MM.1S (cell line): Measurements from ENCODE around the gene HIKESHI.

ENCODE experiments used
- DNase-seq: peaks from one replicate; pipeline ENCODE4 v3.0.0-alpha.2; 2015
- H2AFZ ChIP-seq: fragments of 300-600 bp; sonication (generic); 2 replicates; pipeline ENCODE4 v1.6.0; 2016; ENCODE audit warnings: antibody characterized with exemption, low read length
- H3F3A ChIP-seq: fragments of 300-600 bp; sonication (generic); 2 replicates; pipeline ENCODE4 v1.6.1; 2016; ENCODE audit warnings: mild to moderate bottlenecking, antibody characterized with exemption, low read length, moderate library complexity, mixed read lengths; ENCODE audit not compliant: insufficient read depth
- H3K27ac ChIP-seq: fragments of 300-600 bp; sonication (generic); 2 replicates; pipeline ENCODE4 v1.5.1; 2016; ENCODE audit warnings: mild to moderate bottlenecking, low read length
- H3K27me3 ChIP-seq: fragments of 300-600 bp; sonication (generic); replicated peaks from 2 replicates; pipeline ENCODE4 v1.6.0; 2016; ENCODE audit warnings: low read length; ENCODE audit not compliant: insufficient read depth
- H3K36me3 ChIP-seq: fragments of 300-600 bp; sonication (generic); replicated peaks from 2 replicates; pipeline ENCODE4 v1.6.1; 2016; ENCODE audit warnings: mild to moderate bottlenecking, low read length, mixed read lengths; ENCODE audit not compliant: insufficient read depth
- H3K4me1 ChIP-seq: fragments of 300-600 bp; sonication (generic); 2 replicates; pipeline ENCODE4 v1.6.1; 2016; ENCODE audit warnings: low read length, mixed read lengths
- H3K4me2 ChIP-seq: fragments of 300-600 bp; sonication (generic); 2 replicates; pipeline ENCODE4 v1.6.0; 2016; ENCODE audit warnings: low read depth, low read length
- H3K4me3 ChIP-seq: fragments of 300-600 bp; sonication (generic); 2 replicates; pipeline ENCODE4 v1.5.1; 2016; ENCODE audit warnings: low read length, mixed read lengths
- H3K79me2 ChIP-seq: fragments of 300-600 bp; sonication (generic); 2 replicates; pipeline ENCODE4 v1.6.1; 2016; ENCODE audit warnings: mixed run types, low read length, mixed read lengths
- H3K9ac ChIP-seq: fragments of 300-600 bp; sonication (generic); 2 replicates; pipeline ENCODE4 v1.6.1; 2016; ENCODE audit warnings: low read length, mixed read lengths
- H3K9me2 ChIP-seq: fragments of 300-600 bp; sonication (generic); replicated peaks from 2 replicates; pipeline ENCODE4 v1.6.1; 2016; ENCODE audit warnings: mild to moderate bottlenecking, low read length, mixed read lengths; ENCODE audit not compliant: insufficient read depth
- H3K9me3 ChIP-seq: fragments of 300-600 bp; sonication (generic); replicated peaks from 2 replicates; pipeline ENCODE4 v1.6.1; 2016; ENCODE audit warnings: mild to moderate bottlenecking, low read length, mixed read lengths; ENCODE audit not compliant: insufficient read depth
- H4K20me1 ChIP-seq: fragments of 300-600 bp; sonication (generic); 2 replicates; pipeline ENCODE4 v1.6.1; 2016; ENCODE audit warnings: mild to moderate bottlenecking, low read length, moderate library complexity, mixed read lengths; ENCODE audit not compliant: insufficient read depth
- EZH2 ChIP-seq: fragments of 300-600 bp; sonication (generic); optimal IDR thresholded peaks from 2 replicates; pipeline ENCODE3; 2017; ENCODE audit warnings: low read depth, mild to moderate bottlenecking, antibody characterized with exemption, low read length, mixed read lengths
- EZH2phosphoT487 ChIP-seq: fragments of 300-600 bp; sonication (generic); IDR thresholded peaks from 2 replicates; pipeline ENCODE4 v1.6.1; 2018; ENCODE audit warnings: antibody characterized with exemption, low read length
- TF ChIP-seq, protein P1 (sequence below): fragments of 300-600 bp; sonication (generic); IDR thresholded peaks from 2 replicates; pipeline ENCODE4 v1.5.1; 2016; ENCODE audit warnings: antibody characterized with exemption, low read length, mixed read lengths

Gene HIKESHI

DNA sequence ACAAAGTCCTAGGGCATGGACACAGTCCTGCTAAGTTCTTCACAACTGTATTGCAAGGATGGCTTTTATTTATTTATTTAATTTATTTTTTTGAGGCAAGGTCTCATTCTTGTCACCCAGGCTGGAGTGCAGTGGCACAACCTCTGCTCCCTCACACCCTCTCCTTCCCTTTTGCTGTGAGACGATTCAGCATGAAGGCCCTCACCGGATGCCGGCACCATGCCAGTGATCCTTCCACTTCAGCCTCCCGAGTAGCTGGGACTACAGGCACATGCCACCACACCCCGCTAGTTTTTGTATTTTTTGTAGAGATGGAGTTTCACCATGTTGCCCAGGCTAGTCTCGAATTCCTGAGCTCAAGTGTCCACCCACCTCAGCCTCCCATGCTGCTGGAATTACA is 39.7 kb upstream of the HIKESHI start:
- H3K4me2 ChIP-seq = no peak overlapping the region
- H3K4me1 ChIP-seq = no peaks in the 10 kb centered on the region
- no peaks in the 10 kb centered on the region for H4K20me1 ChIP-seq
- H3K4me3 ChIP-seq = no peak overlapping the region
- H3K27ac ChIP-seq = no peak overlapping the region
- no peaks in the 10 kb centered on the region; the same call in 1 of the 2 replicates for H3K36me3 ChIP-seq
- H3K9ac ChIP-seq = no peak overlapping the region
- no peak for TF ChIP-seq EZH2phosphoT487
- TF ChIP-seq, protein P1, sequence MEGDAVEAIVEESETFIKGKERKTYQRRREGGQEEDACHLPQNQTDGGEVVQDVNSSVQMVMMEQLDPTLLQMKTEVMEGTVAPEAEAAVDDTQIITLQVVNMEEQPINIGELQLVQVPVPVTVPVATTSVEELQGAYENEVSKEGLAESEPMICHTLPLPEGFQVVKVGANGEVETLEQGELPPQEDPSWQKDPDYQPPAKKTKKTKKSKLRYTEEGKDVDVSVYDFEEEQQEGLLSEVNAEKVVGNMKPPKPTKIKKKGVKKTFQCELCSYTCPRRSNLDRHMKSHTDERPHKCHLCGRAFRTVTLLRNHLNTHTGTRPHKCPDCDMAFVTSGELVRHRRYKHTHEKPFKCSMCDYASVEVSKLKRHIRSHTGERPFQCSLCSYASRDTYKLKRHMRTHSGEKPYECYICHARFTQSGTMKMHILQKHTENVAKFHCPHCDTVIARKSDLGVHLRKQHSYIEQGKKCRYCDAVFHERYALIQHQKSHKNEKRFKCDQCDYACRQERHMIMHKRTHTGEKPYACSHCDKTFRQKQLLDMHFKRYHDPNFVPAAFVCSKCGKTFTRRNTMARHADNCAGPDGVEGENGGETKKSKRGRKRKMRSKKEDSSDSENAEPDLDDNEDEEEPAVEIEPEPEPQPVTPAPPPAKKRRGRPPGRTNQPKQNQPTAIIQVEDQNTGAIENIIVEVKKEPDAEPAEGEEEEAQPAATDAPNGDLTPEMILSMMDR = no peak
- no peaks in the 10 kb centered on the region for H3K27me3 ChIP-seq
- no peaks in the 10 kb centered on the region for H3F3A ChIP-seq
- no peak for DNase-seq
- no peaks in the 10 kb centered on the region for H3K79me2 ChIP-seq
- no peak overlapping the region for H2AFZ ChIP-seq
- H3K9me2 ChIP-seq = no peaks in the 10 kb centered on the region
- no peaks in the 10 kb centered on the region for H3K9me3 ChIP-seq

DNA sequence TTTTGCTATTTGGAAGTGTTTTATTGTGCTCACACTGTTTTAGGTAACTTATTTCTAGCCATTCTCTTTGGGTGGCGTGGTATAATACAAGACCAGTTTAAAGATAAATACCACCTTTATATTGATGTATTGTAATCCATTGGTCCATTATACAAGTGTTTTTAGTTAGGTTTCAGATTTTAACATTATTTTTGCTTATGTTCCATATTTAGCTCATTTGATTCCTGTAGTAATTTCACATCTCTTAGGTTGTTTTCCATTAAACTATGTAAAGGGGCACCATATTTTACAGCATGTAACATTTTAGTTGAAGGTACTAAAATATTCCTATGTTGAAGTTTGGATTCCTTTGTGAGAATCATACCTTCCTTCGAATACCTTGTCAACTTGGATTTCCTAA is 37.4 kb upstream of the HIKESHI start:
- H3K4me1 ChIP-seq = no peaks in the 10 kb centered on the region
- no peak for DNase-seq
- no peak for TF ChIP-seq EZH2
- TF ChIP-seq EZH2phosphoT487 = no peak
- TF ChIP-seq, protein P1 = no peak
- no peak overlapping the region for H3K9ac ChIP-seq
- H3K9me3 ChIP-seq = no peaks in the 10 kb centered on the region
- no peaks in the 10 kb centered on the region for H4K20me1 ChIP-seq
- H3K27ac ChIP-seq = no peak overlapping the region
- H3K27me3 ChIP-seq = no peaks in the 10 kb centered on the region
- no peaks in the 10 kb centered on the region for H3K9me2 ChIP-seq
- H3K4me2 ChIP-seq = no peak overlapping the region
- no peaks in the 10 kb centered on the region; the same call in 1 of the 2 replicates for H3K36me3 ChIP-seq
- no peak overlapping the region for H2AFZ ChIP-seq
- H3K79me2 ChIP-seq = no peaks in the 10 kb centered on the region; the same call in 1 of the 2 replicates
- H3K4me3 ChIP-seq = no peak overlapping the region
- H3F3A ChIP-seq = no peaks in the 10 kb centered on the region

DNA sequence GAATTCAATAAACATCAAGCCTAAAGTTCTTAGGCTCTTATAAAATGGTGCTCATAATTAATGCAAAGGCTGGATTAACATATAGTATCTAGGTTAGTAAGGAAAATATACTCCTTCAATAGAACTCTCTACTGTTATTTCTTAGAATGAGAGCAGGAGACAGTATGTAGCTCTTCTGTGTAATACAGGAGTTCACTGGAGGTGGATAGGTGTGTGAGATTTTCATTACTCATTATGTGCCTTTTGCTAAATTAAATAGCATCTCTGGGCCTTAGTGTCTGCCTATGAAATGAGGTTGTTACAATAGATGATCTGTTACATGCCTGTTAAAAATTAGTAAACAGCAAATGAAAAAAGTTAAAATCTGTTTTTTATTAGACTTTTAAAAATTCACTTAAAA is 36.8 kb upstream of the HIKESHI start:
- no peaks in the 10 kb centered on the region; the same call in 1 of the 2 replicates for H3K36me3 ChIP-seq
- H3K79me2 ChIP-seq = no peaks in the 10 kb centered on the region; the same call in 1 of the 2 replicates
- H3K27me3 ChIP-seq = no peaks in the 10 kb centered on the region
- no peak overlapping the region for H3K27ac ChIP-seq
- no peaks in the 10 kb centered on the region for H3F3A ChIP-seq
- no peak overlapping the region for H3K4me2 ChIP-seq
- H2AFZ ChIP-seq = no peak overlapping the region
- no peak overlapping the region for H3K4me3 ChIP-seq
- no peak overlapping the region for H3K9ac ChIP-seq
- no peak for TF ChIP-seq EZH2phosphoT487
- no peak for DNase-seq
- no peaks in the 10 kb centered on the region for H3K9me2 ChIP-seq
- no peaks in the 10 kb centered on the region for H3K9me3 ChIP-seq
- H4K20me1 ChIP-seq = no peaks in the 10 kb centered on the region
- H3K4me1 ChIP-seq = no peaks in the 10 kb centered on the region

DNA sequence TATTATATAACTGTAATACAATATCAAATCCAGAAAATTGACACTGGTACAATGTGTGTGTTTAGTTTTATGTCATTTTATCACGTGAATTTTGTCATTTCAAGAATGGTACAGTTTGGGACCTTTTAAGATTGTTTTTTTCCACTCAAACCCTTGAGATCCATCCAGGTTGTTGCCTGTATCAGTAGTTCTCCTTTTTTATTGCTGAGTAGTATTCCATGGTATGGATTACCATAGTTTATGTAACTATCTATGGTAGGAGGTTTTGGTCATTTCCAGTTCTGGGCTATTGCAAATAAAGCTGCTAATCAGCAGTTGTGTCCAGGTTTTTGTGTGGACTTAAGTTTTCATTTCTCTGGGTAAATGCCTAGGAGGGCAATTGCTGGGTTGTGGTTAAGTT is 32.4 kb upstream of the HIKESHI start:
- Histone ChIP-seq H3K4me3 (no peak overlapping the region), H3K4me1 (no peaks in the 10 kb centered on the region), H3K27ac (no peak overlapping the region), H3F3A (no peaks in the 10 kb centered on the region), H3K4me2 (no peak overlapping the region), H3K79me2 (peaks cover 35% of the 10 kb centered on the region), H3K36me3 (no peaks in the 10 kb centered on the region), H3K9ac (no peak overlapping the region), H3K9me2 (no peaks in the 10 kb centered on the region), H2AFZ (no peak overlapping the region), H3K9me3 (no peaks in the 10 kb centered on the region), H3K27me3 (no peaks in the 10 kb centered on the region), H4K20me1 (no peaks in the 10 kb centered on the region)
- TF ChIP-seq, protein P1 = no peak
- TF ChIP-seq EZH2 (no peak), EZH2phosphoT487 (no peak)
- DNase-seq = no peak
